K562 (cell line): ENCODE results near the gene MAP3K14. TPM values are rescaled to one million over a fixed set of nuclear protein-coding genes. Genes with fewer than 3 reads are reported as not detected.

Source experiments
- ATAC-seq: fragments of 200-7000 bp; cut with Tn5 transposase; 3 replicates; pipeline ENCODE4 v1.9.1; 2020; ENCODE audit warnings: moderate library complexity
- BruUV-seq: library from RNA; stranded (reverse); fragments of 400-500 nt; replicated peaks from 2 replicates; lab custom pipeline; 2021; lab: Mats Ljungman, UMichigan
- CTCF ChIA-PET: fragments of 300-600 bp; formaldehyde crosslinking; extraction: SDS; loops from one replicate; lab custom pipeline; 2021; ENCODE audit warnings: low intra/inter-chr PET ratio; lab: Yijun Ruan, JAX
- POLR2A ChIA-PET: fragments of 300-600, 350-650 bp; sonication (Branson Sonifier 250); formaldehyde crosslinking; extraction: SDS; loops from one replicate; lab custom pipeline; 2021; ENCODE audit warnings: antibody characterized with exemption, inconsistent platforms; lab: Yijun Ruan, JAX
- DNase-seq, 4 experiments: peaks; one replicate each; pipeline versions ENCODE4 v3.0.0 to v3.0.0-alpha.2; 2011 to 2018; ENCODE audit warnings: low spot score in 3 of 4, mixed read lengths in 3 of 4; ENCODE audit errors: extremely low read depth in 1 of 4
- FAIRE-seq: peaks from 2 replicates; lab custom pipeline; 2011; peaks lifted over from hg19 to GRCh38; lab: Jason Lieb, UNC
- H2AFZ ChIP-seq: 2 replicates; pipeline ENCODE4 v1.6.0; 2011; ENCODE audit warnings: low read depth, low read length, control low read depth, inconsistent platforms
- H3K27ac ChIP-seq: fragments of 200-600 bp; 3 replicates; pipeline ENCODE4 v1.8.0; 2011; ENCODE audit warnings: low read depth, mild to moderate bottlenecking, control low read depth, inconsistent platforms, low read length, moderate library complexity, mixed read lengths; ENCODE audit errors: extremely low read depth
- H3K27me3 ChIP-seq, 2 experiments: fragments of 300-600 bp in 1 of 2; 2 replicates in 1 of 2; 3 replicates in 1 of 2; pipeline versions ENCODE4 v1.6.0 to v1.8.0; 2011; ENCODE audit warnings: inconsistent platforms in 2 of 2, low read length in 2 of 2, mild to moderate bottlenecking in 1 of 2, mixed read lengths in 1 of 2, moderate library complexity in 1 of 2; ENCODE audit not compliant: control insufficient read depth in 2 of 2, insufficient read depth in 2 of 2
- H3K36me3 ChIP-seq: fragments of 300-600 bp; 3 replicates; pipeline ENCODE4 v1.8.0; 2011; ENCODE audit warnings: mild to moderate bottlenecking, low read length, inconsistent platforms; ENCODE audit not compliant: control insufficient read depth, insufficient read depth
- H3K4me1 ChIP-seq, 2 experiments: fragments of 200-600 bp in 1 of 2; replicated peaks in 1 of 2; 2 replicates in 1 of 2; 3 replicates in 1 of 2; pipeline versions ENCODE4 v1.5.1 to v1.8.0; 2011; ENCODE audit warnings: inconsistent platforms in 2 of 2, low read length in 2 of 2, mild to moderate bottlenecking in 1 of 2, mixed read lengths in 1 of 2, moderate library complexity in 1 of 2; ENCODE audit not compliant: control insufficient read depth in 2 of 2, insufficient read depth in 2 of 2
- H3K4me2 ChIP-seq: 2 replicates; pipeline ENCODE4 v1.6.1; 2011; ENCODE audit warnings: low read length, control low read depth, inconsistent platforms, mixed read lengths; ENCODE audit not compliant: insufficient read depth
- H3K4me3 ChIP-seq: fragments of 200-600 bp; sonication (generic), shearing (Covaris generic); 2 replicates; pipeline ENCODE4 v1.5.1; 2016; ENCODE audit warnings: control low read depth, inconsistent platforms
- H3K79me2 ChIP-seq: fragments of 200-600 bp; 3 replicates; pipeline ENCODE4 v1.8.0; 2011; ENCODE audit warnings: low read length, inconsistent platforms; ENCODE audit not compliant: control insufficient read depth, insufficient read depth
- H3K9ac ChIP-seq, 2 experiments: 2 replicates each; pipeline versions ENCODE4 v1.6.0 to v1.6.1; 2011; ENCODE audit warnings: low read depth in 2 of 2, low read length in 2 of 2, control low read depth in 1 of 2, inconsistent platforms in 1 of 2, mild to moderate bottlenecking in 1 of 2, mixed read lengths in 1 of 2; ENCODE audit not compliant: insufficient read depth in 1 of 2
- H3K9me1 ChIP-seq: one replicate; pipeline ENCODE4 v1.6.0; 2011; ENCODE audit warnings: inconsistent platforms, mild to moderate bottlenecking, low read length, moderate library complexity; ENCODE audit not compliant: control insufficient read depth, insufficient read depth
- H3K9me3 ChIP-seq: replicated peaks from 2 replicates; pipeline ENCODE4 v1.5.1; 2011; ENCODE audit warnings: low read depth, low read length, inconsistent platforms; ENCODE audit not compliant: control insufficient read depth, insufficient read depth
- H4K20me1 ChIP-seq: replicated peaks from 2 replicates; pipeline ENCODE4 v1.6.1; 2011; ENCODE audit warnings: low read length, inconsistent platforms, mixed read lengths; ENCODE audit not compliant: control insufficient read depth, insufficient read depth
- BCLAF1 ChIP-seq, 2 experiments: fragments of 450-650 bp in 1 of 2; IDR thresholded peaks; 2 replicates each; pipeline ENCODE4 v1.6.1; 2011 to 2017; ENCODE audit warnings: low read depth in 2 of 2, antibody characterized with exemption in 1 of 2, borderline replicate concordance in 1 of 2, low read length in 1 of 2, mild to moderate bottlenecking in 1 of 2, mixed read lengths in 1 of 2; ENCODE audit not compliant: control insufficient read depth in 1 of 2
- CGGBP1 ChIP-seq: fragments of 250-450 bp; sonication (Bioruptor Pico); IDR thresholded peaks from 2 replicates; pipeline ENCODE4 v1.9.0; 2021; ENCODE audit warnings: mild to moderate bottlenecking
- GTF2F1 ChIP-seq: IDR thresholded peaks from 2 replicates; pipeline ENCODE4 v1.6.1; 2011; ENCODE audit warnings: low read depth, low read length, improper control_type of control experiment
- HMGXB4 ChIP-seq: sonication (generic); formaldehyde crosslinking; IDR thresholded peaks from 2 replicates; pipeline ENCODE4 v1.8.1; 2023; ENCODE audit warnings: mild to moderate bottlenecking, missing genetic modification reagents
- NEUROD1 ChIP-seq: fragments of 150-350 bp; IDR thresholded peaks from 2 replicates; pipeline ENCODE4 v1.6.1; 2014; ENCODE audit warnings: borderline replicate concordance, low read length, low read depth; ENCODE audit not compliant: partially characterized antibody
- RBM25 ChIP-seq: fragments of 200-400 bp; formaldehyde crosslinking; IDR thresholded peaks from 2 replicates; pipeline ENCODE4 v1.6.1; 2018; ENCODE audit warnings: low read length, low read depth, moderate library complexity; ENCODE audit not compliant: severe bottlenecking
- ZSCAN32 ChIP-seq: fragments of 450-650 bp; formaldehyde crosslinking; IDR thresholded peaks from 2 replicates; pipeline ENCODE4 v1.4.0; 2020; ENCODE audit warnings: mild to moderate bottlenecking, moderate library complexity
- WGBS: fragments of 100-300 bp; shearing (Covaris generic); methylation state at CpG from one replicate; pipeline ENCODE4 v1.1.6; 2016; ENCODE audit warnings: low coverage, mixed read lengths; ENCODE audit not compliant: insufficient coverage; ENCODE audit errors: missing lambda C conversion rate; 5-methylcytosine and 5-hydroxymethylcytosine counted together
- in situ Hi-C: fragments of 300-500 bp; cut with MboI; formaldehyde crosslinking; loops from 4 replicates; pipeline ENCODE4 v1.15.0; 2018; ENCODE audit warnings: inconsistent platforms, mixed read lengths
- intact Hi-C: fragments of 100-400 bp; cut with micrococcal nuclease; formaldehyde crosslinking; loops from 2 replicates; pipeline ENCODE4 v1.14.2; 2022
- polyA plus RNA-seq, 8 experiments: library from polyadenylated mRNA; depleted of rRNA in 4 of 8; stranded (reverse) in 5 of 8; unstranded in 3 of 8; fragments of >200 nt; fragmentation: Nextera tagmentation in 2 of 8; fragmentation: Illumina TruSeq in 1 of 8; extraction: Ambion mirVana in 2 of 8; extraction: Trizol in 1 of 8; gene quantifications; 2 replicates each; pipeline versions ENCODE4 v1.2.1 to v1.2.3, GENCODE V29; 2011 to 2014; ENCODE audit warnings: inconsistent platforms in 1 of 8, missing spikeins in 1 of 8
- total RNA-seq, 7 experiments: library from RNA; depleted of rRNA in 6 of 7; stranded (reverse); fragments of >200 nt in 6 of 7; fragmentation: Illumina TruSeq in 2 of 7; extraction: Trizol in 2 of 7; gene quantifications; 2 replicates each; pipeline versions ENCODE4 v1.2.1 to v1.2.3, GENCODE V29; 2011 to 2021; ENCODE audit warnings: low replicate concordance in 1 of 7

The MAP3K14 gene
- total and polyA plus RNA-seq, 9 of the 15 experiments (the other 6 are each of a cell fraction or from before 2014, with no cell fraction given) = 0.45 to 8.7 (median 3.2) TPM

- in situ Hi-C loops (no loop called here), intact Hi-C loops (no loop called here)
- H3K9me3 ChIP-seq = no peaks in the 10 kb centered on the region
- CTCF ChIA-PET = no interaction called here
- no peak overlapping the region for H3K9ac ChIP-seq
- peaks cover 24% of the 10 kb centered on the region for H4K20me1 ChIP-seq
- DNase-seq (no peak), ATAC-seq (no peak), FAIRE-seq (no peak)
- peaks cover 56% of the 10 kb centered on the region; the same call in 2 of the 3 replicates for H3K36me3 ChIP-seq
- POLR2A ChIA-PET = interaction anchor here (0.8 kb wide), 1 partner anchor 235 kb away, joined by 3 read pairs; no protein-coding TSS in a partner anchor
- H3K27ac ChIP-seq = no peak overlapping the region
- H3K4me3 ChIP-seq = no peak overlapping the region
- no peak overlapping the region for H3K4me2 ChIP-seq
- H3K9me1 ChIP-seq = no peaks in the 10 kb centered on the region
- H3K4me1 ChIP-seq = peaks cover 14 to 15% of the 10 kb centered on the region in 2 experiments
- no peaks in the 10 kb centered on the region for H3K27me3 ChIP-seq
- no peak overlapping the region for H2AFZ ChIP-seq
- 78% methylated on average over 6 of the region's 11 CpGs for WGBS
- no TSS peak for BruUV-seq
- TF ChIP-seq ZSCAN32 (no peak), NEUROD1 (no peak), GTF2F1 (no peak), RBM25 (no peak), HMGXB4 (CRISPR knock-in tag) (no peak), CGGBP1 (CRISPR knock-in tag) (no peak), BCLAF1 (IDR thresholded peaks at IDR 0.05; ENCODE audit: borderline replicate concordance in 1 of 2, control insufficient read depth in 1 of 2, low read depth in 2 of 2, low read length in 1 of 2) (no peak)
- H3K79me2 ChIP-seq = peaks cover 13% of the 10 kb centered on the region
Measured at GRCh38 chr17:45290269-45290765, 26.5 kb downstream of the MAP3K14 start.
